Measurements from ENCODE around the gene KYAT1. TPM values are rescaled to one million over a fixed set of nuclear protein-coding genes. Genes with fewer than 3 reads are reported as not detected.

KYAT1 gene
- total and polyA plus RNA-seq, 2 of the 13 experiments (the other 11 are each of a cell fraction or from before 2014, with no cell fraction given): 9.2 to 46.5 TPM

DNA sequence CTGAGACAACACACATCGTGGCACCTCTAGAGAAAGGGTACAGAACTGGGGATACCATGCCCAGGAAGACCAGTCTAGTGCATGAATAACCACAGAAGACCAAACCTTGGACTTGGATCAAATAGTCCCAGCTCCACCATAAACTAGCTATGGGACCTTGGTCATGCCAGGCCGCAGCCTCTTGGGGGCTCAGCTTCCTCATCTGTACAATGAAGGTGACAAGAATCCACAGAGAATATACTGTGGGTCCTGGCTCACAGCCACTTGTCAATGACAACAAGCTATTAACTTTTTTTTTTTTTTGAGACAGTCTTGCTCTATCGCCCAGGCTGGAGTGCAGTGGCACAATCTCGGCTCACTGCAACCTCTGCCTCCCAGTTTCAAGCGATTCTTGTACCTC, 3.9 kb downstream of the KYAT1 start:
- Histone ChIP-seq H4K20me1 (ENCODE audit: insufficient read depth, low read length) (peaks cover 3% of the 10 kb centered on the region; the same call in 1 of the 2 replicates), H3K4me2 (ENCODE audit: low read depth, low read length) (peak overlapping the region; percentile 46), H3K9ac (ENCODE audit: insufficient read depth, low read depth, low read length) (peak overlapping the region; percentile 41; the same call in 1 of the 2 replicates), H3K4me3 (replicated peaks in 1 of 3; ENCODE audit: insufficient read depth in 1 of 3, low read depth in 2 of 3, low read length in 3 of 3) (peak overlapping the region in 1 of 3 experiments; percentile 21; a peak in 1 of 6 replicates), H3K4me1 (ENCODE audit: insufficient read depth, low read length) (peaks cover 68% of the 10 kb centered on the region), H3K36me3 (replicated peaks in 1 of 2; ENCODE audit: control insufficient read depth in 1 of 2, insufficient read depth in 2 of 2, low read length in 2 of 2) (no peaks in the 10 kb centered on the region; a peak in 1 of 5 replicates), H2AFZ (ENCODE audit: low read length) (no peak overlapping the region), H3K27me3 (ENCODE audit: control insufficient read depth in 1 of 2, insufficient read depth in 2 of 2, low read length in 2 of 2) (no peaks in the 10 kb centered on the region; a peak in 1 of 5 replicates), H3K27ac (ENCODE audit: extremely low read length, insufficient read depth, low read length) (peak overlapping the region; percentile 95), H3K79me2 (ENCODE audit: insufficient read depth, low read length) (peaks cover 64% of the 10 kb centered on the region), H3K9me3 (ENCODE audit: low read length) (no peaks in the 10 kb centered on the region)
- ATAC-seq (peak; percentile 4; the same call in 1 of the 3 replicates), FAIRE-seq (peak; percentile 69), DNase-seq (ENCODE audit: low spot score) (peak; percentile 68)
- intact Hi-C loops (cut with micrococcal nuclease; ENCODE audit: unreplicated experiment): loop anchor here (2.0 kb wide), 1 partner anchor 15 kb away; no protein-coding TSS in a partner anchor
- ChIA-PET CTCF (ENCODE audit: low intra/inter-chr PET ratio, low total read pairs) (interaction anchor here (1.6 to 2.7 kb wide), 3 partner anchors 14 to 50 kb away, joined by 4 to 17 read pairs (median 6); no protein-coding TSS in a partner anchor), POLR2A (interaction anchor here (0.6 to 3.1 kb wide), 8 partner anchors 8 to 60 kb away, joined by 3 to 14 read pairs (median 4); partner anchors contain the start of gene ENDOG)
- in situ Hi-C loops (cut with HindIII; ENCODE audit: extremely low pct_ligation_motif_present, low pct_unique_long_range_greater_than_20kb): no loop called here
- 26% methylated on average over 5 of the region's 5 CpGs for WGBS (ENCODE audit: low lambda C conversion rate)
- BruUV-seq (replicated peaks): no TSS peak
- TF ChIP-seq SMC3 (IDR thresholded peaks at IDR 0.05; ENCODE audit: low read length) (peak; percentile 32; the same call in 1 of the 2 replicates), SOX13 (IDR thresholded peaks at IDR 0.05) (no peak), SOX13 (CRISPR knock-in tag; conservative IDR thresholded peaks at IDR 0.05 in 1 of 2, IDR thresholded peaks at IDR 0.05 in 1 of 2) (0 out of 4 replicates have a peak, but pooled peaks of 1 of the 2 experiments have one; percentile 13), ASH2L (IDR thresholded peaks at IDR 0.05; ENCODE audit: insufficient read length, low read depth, low read length) (peak; percentile 1), ATF7-NPFF (CRISPR knock-in tag; IDR thresholded peaks at IDR 0.05; ENCODE audit: low read depth) (no peak), SATB2 (CRISPR knock-in tag; IDR thresholded peaks at IDR 0.05) (no peak), ZNF792 (CRISPR knock-in tag; IDR thresholded peaks at IDR 0.05) (no peak), ZNF160 (CRISPR knock-in tag; IDR thresholded peaks at IDR 0.05) (no peak), HNF4G (IDR thresholded peaks at IDR 0.05; ENCODE audit: borderline replicate concordance, low read depth, low read length) (peak; percentile 44; the same call in 1 of the 2 replicates), HNF4G (CRISPR knock-in tag; IDR thresholded peaks at IDR 0.05; ENCODE audit: borderline replicate concordance, low read depth) (no peak), ZNF83 (CRISPR knock-in tag; IDR thresholded peaks at IDR 0.05; ENCODE audit: borderline replicate concordance) (no peak), ZNF431 (CRISPR knock-in tag; IDR thresholded peaks at IDR 0.05; ENCODE audit: borderline replicate concordance, low read depth) (no peak), BORCS8-MEF2B (CRISPR knock-in tag; IDR thresholded peaks at IDR 0.05) (no peak), ZNF546 (CRISPR knock-in tag; conservative IDR thresholded peaks at IDR 0.05) (no peak)
- TF ChIP-seq, protein P1, sequence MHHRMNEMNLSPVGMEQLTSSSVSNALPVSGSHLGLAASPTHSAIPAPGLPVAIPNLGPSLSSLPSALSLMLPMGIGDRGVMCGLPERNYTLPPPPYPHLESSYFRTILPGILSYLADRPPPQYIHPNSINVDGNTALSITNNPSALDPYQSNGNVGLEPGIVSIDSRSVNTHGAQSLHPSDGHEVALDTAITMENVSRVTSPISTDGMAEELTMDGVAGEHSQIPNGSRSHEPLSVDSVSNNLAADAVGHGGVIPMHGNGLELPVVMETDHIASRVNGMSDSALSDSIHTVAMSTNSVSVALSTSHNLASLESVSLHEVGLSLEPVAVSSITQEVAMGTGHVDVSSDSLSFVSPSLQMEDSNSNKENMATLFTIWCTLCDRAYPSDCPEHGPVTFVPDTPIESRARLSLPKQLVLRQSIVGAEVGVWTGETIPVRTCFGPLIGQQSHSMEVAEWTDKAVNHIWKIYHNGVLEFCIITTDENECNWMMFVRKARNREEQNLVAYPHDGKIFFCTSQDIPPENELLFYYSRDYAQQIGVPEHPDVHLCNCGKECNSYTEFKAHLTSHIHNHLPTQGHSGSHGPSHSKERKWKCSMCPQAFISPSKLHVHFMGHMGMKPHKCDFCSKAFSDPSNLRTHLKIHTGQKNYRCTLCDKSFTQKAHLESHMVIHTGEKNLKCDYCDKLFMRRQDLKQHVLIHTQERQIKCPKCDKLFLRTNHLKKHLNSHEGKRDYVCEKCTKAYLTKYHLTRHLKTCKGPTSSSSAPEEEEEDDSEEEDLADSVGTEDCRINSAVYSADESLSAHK (CRISPR knock-in tag; IDR thresholded peaks at IDR 0.05; ENCODE audit: borderline replicate concordance): no peak
- TF ChIP-seq, protein P2, sequence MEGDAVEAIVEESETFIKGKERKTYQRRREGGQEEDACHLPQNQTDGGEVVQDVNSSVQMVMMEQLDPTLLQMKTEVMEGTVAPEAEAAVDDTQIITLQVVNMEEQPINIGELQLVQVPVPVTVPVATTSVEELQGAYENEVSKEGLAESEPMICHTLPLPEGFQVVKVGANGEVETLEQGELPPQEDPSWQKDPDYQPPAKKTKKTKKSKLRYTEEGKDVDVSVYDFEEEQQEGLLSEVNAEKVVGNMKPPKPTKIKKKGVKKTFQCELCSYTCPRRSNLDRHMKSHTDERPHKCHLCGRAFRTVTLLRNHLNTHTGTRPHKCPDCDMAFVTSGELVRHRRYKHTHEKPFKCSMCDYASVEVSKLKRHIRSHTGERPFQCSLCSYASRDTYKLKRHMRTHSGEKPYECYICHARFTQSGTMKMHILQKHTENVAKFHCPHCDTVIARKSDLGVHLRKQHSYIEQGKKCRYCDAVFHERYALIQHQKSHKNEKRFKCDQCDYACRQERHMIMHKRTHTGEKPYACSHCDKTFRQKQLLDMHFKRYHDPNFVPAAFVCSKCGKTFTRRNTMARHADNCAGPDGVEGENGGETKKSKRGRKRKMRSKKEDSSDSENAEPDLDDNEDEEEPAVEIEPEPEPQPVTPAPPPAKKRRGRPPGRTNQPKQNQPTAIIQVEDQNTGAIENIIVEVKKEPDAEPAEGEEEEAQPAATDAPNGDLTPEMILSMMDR (CRISPR knock-in tag; IDR thresholded peaks at IDR 0.05): peak; percentile 47
- TF ChIP-seq, protein P3, sequence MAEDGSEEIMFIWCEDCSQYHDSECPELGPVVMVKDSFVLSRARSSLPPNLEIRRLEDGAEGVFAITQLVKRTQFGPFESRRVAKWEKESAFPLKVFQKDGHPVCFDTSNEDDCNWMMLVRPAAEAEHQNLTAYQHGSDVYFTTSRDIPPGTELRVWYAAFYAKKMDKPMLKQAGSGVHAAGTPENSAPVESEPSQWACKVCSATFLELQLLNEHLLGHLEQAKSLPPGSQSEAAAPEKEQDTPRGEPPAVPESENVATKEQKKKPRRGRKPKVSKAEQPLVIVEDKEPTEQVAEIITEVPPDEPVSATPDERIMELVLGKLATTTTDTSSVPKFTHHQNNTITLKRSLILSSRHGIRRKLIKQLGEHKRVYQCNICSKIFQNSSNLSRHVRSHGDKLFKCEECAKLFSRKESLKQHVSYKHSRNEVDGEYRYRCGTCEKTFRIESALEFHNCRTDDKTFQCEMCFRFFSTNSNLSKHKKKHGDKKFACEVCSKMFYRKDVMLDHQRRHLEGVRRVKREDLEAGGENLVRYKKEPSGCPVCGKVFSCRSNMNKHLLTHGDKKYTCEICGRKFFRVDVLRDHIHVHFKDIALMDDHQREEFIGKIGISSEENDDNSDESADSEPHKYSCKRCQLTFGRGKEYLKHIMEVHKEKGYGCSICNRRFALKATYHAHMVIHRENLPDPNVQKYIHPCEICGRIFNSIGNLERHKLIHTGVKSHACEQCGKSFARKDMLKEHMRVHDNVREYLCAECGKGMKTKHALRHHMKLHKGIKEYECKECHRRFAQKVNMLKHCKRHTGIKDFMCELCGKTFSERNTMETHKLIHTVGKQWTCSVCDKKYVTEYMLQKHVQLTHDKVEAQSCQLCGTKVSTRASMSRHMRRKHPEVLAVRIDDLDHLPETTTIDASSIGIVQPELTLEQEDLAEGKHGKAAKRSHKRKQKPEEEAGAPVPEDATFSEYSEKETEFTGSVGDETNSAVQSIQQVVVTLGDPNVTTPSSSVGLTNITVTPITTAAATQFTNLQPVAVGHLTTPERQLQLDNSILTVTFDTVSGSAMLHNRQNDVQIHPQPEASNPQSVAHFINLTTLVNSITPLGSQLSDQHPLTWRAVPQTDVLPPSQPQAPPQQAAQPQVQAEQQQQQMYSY (CRISPR knock-in tag; IDR thresholded peaks at IDR 0.05): no peak
